Stimulated activated naive B cell treated with anti-CD40 and anti-IgM and Interleukin-4, amounts not matched to agents 10 μg/mL and 1 μg/mL and 100 μg/mL, for 72 hours (primary cell): ENCODE data around the gene CRACR2B.

Source experiments
- ATAC-seq, 2 donors: fragments of 150-1000 bp; cut with Tn5 transposase; replicated peaks; 2 replicates each; pipeline ENCODE4 v1.10.0; 2021; ENCODE audit warnings: moderate library complexity in 1 of 2
- DNase-seq: peaks from one replicate; pipeline ENCODE4 v3.0.0; 2021
- H3K27ac Mint-ChIP-seq: one replicate; pipeline ENCODE4 v1.8.0; 2022; ENCODE audit warnings: mild to moderate bottlenecking, mixed read lengths
- H3K27me3 Mint-ChIP-seq, 2 donors: one replicate each; pipeline ENCODE4 v1.8.0; 2022; ENCODE audit warnings: mixed read lengths in 2 of 2
- H3K36me3 Mint-ChIP-seq, 2 donors: one replicate each; pipeline ENCODE4 v1.8.0; 2022; ENCODE audit warnings: mixed read lengths in 2 of 2, mild to moderate bottlenecking in 1 of 2
- H3K4me1 Mint-ChIP-seq, 2 donors: one replicate each; pipeline ENCODE4 v1.8.0; 2022; ENCODE audit warnings: mixed read lengths in 2 of 2, mild to moderate bottlenecking in 1 of 2
- H3K4me3 Mint-ChIP-seq, 2 donors: one replicate each; pipeline ENCODE4 v1.8.0; 2022; ENCODE audit warnings: mild to moderate bottlenecking in 2 of 2, mixed read lengths in 2 of 2, moderate library complexity in 1 of 2
- H3K9me3 Mint-ChIP-seq, 2 donors: one replicate each; pipeline ENCODE4 v1.8.0; 2022; ENCODE audit warnings: mixed read lengths in 2 of 2, mild to moderate bottlenecking in 1 of 2

CRACR2B gene

GRCh38 chr11:873706-874105 lies 46.0 kb downstream of the CRACR2B start:
- DNase-seq = no peak
- Mint-ChIP-seq H3K4me1 (no peaks in the 10 kb centered on the region), H3K9me3 (peaks cover 0 to 1% of the 10 kb centered on the region in 2 donors), H3K27ac (no peak overlapping the region), H3K27me3 (no peaks in the 10 kb centered on the region), H3K4me3 (no peak overlapping the region), H3K36me3 (peaks cover 44 to 48% of the 10 kb centered on the region in 2 donors)
- ATAC-seq = no peak

- no peak for DNase-seq
- Mint-ChIP-seq H3K4me1 (no peaks in the 10 kb centered on the region), H3K27ac (no peak overlapping the region), H3K4me3 (no peak overlapping the region), H3K9me3 (peaks cover 0 to 1% of the 10 kb centered on the region in 2 donors), H3K36me3 (peaks cover 50 to 52% of the 10 kb centered on the region in 2 donors), H3K27me3 (no peaks in the 10 kb centered on the region)
- ATAC-seq = no peak
Measured at GRCh38 chr11:875203-875602, 47.5 kb downstream of the CRACR2B start.

- Mint-ChIP-seq H3K4me3 (no peak overlapping the region), H3K27me3 (no peaks in the 10 kb centered on the region), H3K27ac (peak overlapping the region; percentile 20), H3K36me3 (peaks cover 53 to 57% of the 10 kb centered on the region in 2 donors), H3K9me3 (peaks cover 0 to 1% of the 10 kb centered on the region in 2 donors), H3K4me1 (no peaks in the 10 kb centered on the region)
- ATAC-seq = no peak
- no peak for DNase-seq
Measured at GRCh38 chr11:875769-876301, 48.1 kb downstream of the CRACR2B start.

- H3K27me3 Mint-ChIP-seq = no peaks in the 10 kb centered on the region
- no peak overlapping the region for H3K4me3 Mint-ChIP-seq
- H3K9me3 Mint-ChIP-seq = peaks cover 0 to 1% of the 10 kb centered on the region in 2 donors
- H3K27ac Mint-ChIP-seq = no peak overlapping the region
- ATAC-seq = no peak
- H3K36me3 Mint-ChIP-seq = peaks cover 51 to 57% of the 10 kb centered on the region in 2 donors
- DNase-seq = no peak
- H3K4me1 Mint-ChIP-seq = no peaks in the 10 kb centered on the region
Measured at GRCh38 chr11:876545-876944, 48.8 kb downstream of the CRACR2B start.

- no peak overlapping the region for H3K4me3 Mint-ChIP-seq
- ATAC-seq = peak; percentile 34 to 54
- no peak for DNase-seq
- H3K27ac Mint-ChIP-seq = no peak overlapping the region
- H3K27me3 Mint-ChIP-seq = no peaks in the 10 kb centered on the region
- H3K4me1 Mint-ChIP-seq = peaks cover 0 to under 1% of the 10 kb centered on the region in 2 donors
- H3K9me3 Mint-ChIP-seq = peaks cover 0 to 1% of the 10 kb centered on the region in 2 donors
- peaks cover 55 to 62% of the 10 kb centered on the region in 2 donors for H3K36me3 Mint-ChIP-seq
Measured at GRCh38 chr11:877565-877964, 49.8 kb downstream of the CRACR2B start.

GRCh38 chr11:880447-880846 lies 52.7 kb downstream of the CRACR2B start:
- no peaks in the 10 kb centered on the region for H3K27me3 Mint-ChIP-seq
- H3K4me1 Mint-ChIP-seq = peaks cover 0 to 4% of the 10 kb centered on the region in 2 donors
- peaks cover 43 to 54% of the 10 kb centered on the region in 2 donors for H3K36me3 Mint-ChIP-seq
- H3K9me3 Mint-ChIP-seq = peaks cover 0 to 1% of the 10 kb centered on the region in 2 donors
- H3K4me3 Mint-ChIP-seq = no peak overlapping the region
- ATAC-seq = no peak
- H3K27ac Mint-ChIP-seq = no peak overlapping the region
- no peak for DNase-seq
